Activated T-cell treated with anti-CD3 and anti-CD28 coated beads, Interleukin-2, amount 50 U/mL, for 72 hours (primary cell): ENCODE data around the gene OGFR. TPM values are rescaled to one million over a fixed set of nuclear protein-coding genes. Genes with fewer than 3 reads are reported as not detected.

Experiments
- ATAC-seq, 2 donors: fragments of 150-1000 bp; cut with Tn5 transposase; replicated peaks in 1 of 2; 2 replicates each; pipeline ENCODE4 v1.10.0; 2021; ENCODE audit warnings: moderate library complexity in 2 of 2, mild to moderate bottlenecking in 1 of 2
- DNase-seq, 2 donors: peaks; one replicate each; pipeline ENCODE4 v3.0.0; 2021 to 2022; ENCODE audit warnings: mixed read lengths in 1 of 2
- H3K27ac Mint-ChIP-seq: one replicate; pipeline ENCODE4 v1.8.0; 2022; ENCODE audit warnings: mild to moderate bottlenecking, moderate library complexity, mixed read lengths
- H3K27me3 Mint-ChIP-seq: one replicate; pipeline ENCODE4 v1.8.0; 2022; ENCODE audit warnings: low read depth, mixed read lengths
- H3K36me3 Mint-ChIP-seq, 2 donors: one replicate each; pipeline ENCODE4 v1.8.0; 2022; ENCODE audit warnings: mixed read lengths in 2 of 2, mild to moderate bottlenecking in 1 of 2; ENCODE audit not compliant: insufficient read depth in 2 of 2
- H3K4me1 Mint-ChIP-seq: one replicate; pipeline ENCODE4 v1.8.0; 2022; ENCODE audit warnings: low read depth, mixed read lengths
- H3K4me3 Mint-ChIP-seq, 2 donors: one replicate each; pipeline ENCODE4 v1.8.0; 2022; ENCODE audit warnings: mild to moderate bottlenecking in 2 of 2, mixed read lengths in 2 of 2, moderate library complexity in 2 of 2
- H3K9me3 Mint-ChIP-seq, 2 donors: one replicate each; pipeline ENCODE4 v1.8.0; 2022; ENCODE audit warnings: mixed read lengths in 2 of 2
- total RNA-seq, 2 donors: library from RNA; stranded (reverse); gene quantifications; one replicate each; pipeline ENCODE4 v1.2.3, GENCODE V29; 2022

The OGFR gene
- total RNA-seq, 2 donors from 2014 or later, result 42.9 to 44.9 TPM

- peak within 1 kb of the TSS; percentile 20 for H3K27ac Mint-ChIP-seq
- ATAC-seq (peak; percentile 89 to 92), DNase-seq (peak; percentile 90 to 98)
- no peaks in the 10 kb centered on the region for H3K27me3 Mint-ChIP-seq
- peaks cover 15% of the 10 kb centered on the region for H3K4me1 Mint-ChIP-seq
- peak within 1 kb of the TSS; percentile 52 to 76 for H3K4me3 Mint-ChIP-seq
- H3K36me3 Mint-ChIP-seq, result no peaks in the 10 kb centered on the region
- H3K9me3 Mint-ChIP-seq, result no peaks in the 10 kb centered on the region
Observed at GRCh38 chr20:62861726-62862336, 57.2 kb downstream of the OGFR start, which contains the start of gene TCFL5. TSS of gene TCFL5 (minus strand) at chr20:62861822. CDS start at chr20:62861670, 152 bp downstream.

Other genes starting within 250 kb of the OGFR start
- 10 to 100 TPM; 26.1 to 34.6 TPM for gene SLCO4A1, start 162.3 kb upstream of the OGFR start, total RNA-seq
- gene NTSR1, start 96.0 kb upstream of the OGFR start, total RNA-seq, result not detected
- gene MRGBP, start 8.4 kb upstream of the OGFR start, total RNA-seq, result 10 to 100 TPM; 14.1 to 14.7 TPM
- under 1 TPM; 0.31 to 0.46 TPM for gene COL9A3, start 12.2 kb downstream of the OGFR start, total RNA-seq
- gene TCFL5, start 57.0 kb downstream of the OGFR start, total RNA-seq, result 1 to 10 TPM; 4.4 to 4.9 TPM
- gene DIDO1, start 121.7 kb downstream of the OGFR start, total RNA-seq, result 10 to 100 TPM; 50.0 TPM
- 10 to 100 TPM; 36.0 to 47.2 TPM for gene GID8, start 133.3 kb downstream of the OGFR start, total RNA-seq
- gene SLC17A9, start 147.9 kb downstream of the OGFR start, total RNA-seq, result 10 to 100 TPM; 10.2 to 11.8 TPM
- gene BHLHE23, start 202.1 kb downstream of the OGFR start, total RNA-seq, result not detected